Eye (tissue), 1 donor: ENCODE data around the gene CA11.
A peak's percentile ranks its signal among the peaks of the same experiment; 100 is the strongest.
"Not testable (repeated sequence)": the region's sequence is repeated elsewhere in the genome, so short reads cannot be mapped to it uniquely, and the experiment has no call there.

Source experiments
- DNase-seq: peaks from one replicate; pipeline ENCODE4 v3.0.0-alpha.2; 2015

Gene CA11

GRCh38 chr19:48639483-48640375 lies 6.3 kb downstream of the CA11 start:
- no peak for DNase-seq

GRCh38 chr19:48638831-48639381 lies 7.1 kb downstream of the CA11 start:
- DNase-seq = no peak

GRCh38 chr19:48637948-48638830 lies 7.8 kb downstream of the CA11 start:
- peak; percentile 98 for DNase-seq

GRCh38 chr19:48637449-48637947 lies 8.5 kb downstream of the CA11 start:
- peak; percentile 100 for DNase-seq

- DNase-seq = no peak
Observed at GRCh38 chr19:48636859-48637448, 9.0 kb downstream of the CA11 start, which contains the start of gene DBP. DBP (minus strand) TSS chr19:48637379; CDS start chr19:48636994, 385 bp downstream.

- DNase-seq = peak; percentile 55
Observed at GRCh38 chr19:48635966-48636858, 9.8 kb downstream of the CA11 start.

GRCh38 chr19:48635263-48635965 lies 10.6 kb downstream of the CA11 start:
- DNase-seq = peak; percentile 73

- DNase-seq = peak; percentile 98
Observed at GRCh38 chr19:48634424-48635262, 11.3 kb downstream of the CA11 start.

- DNase-seq = no peak
Observed at GRCh38 chr19:48634036-48634342, 12.0 kb downstream of the CA11 start.

GRCh38 chr19:48633148-48634035 lies 12.6 kb downstream of the CA11 start:
- no peak for DNase-seq

- DNase-seq = no peak
Observed at GRCh38 chr19:48632692-48633147, 13.3 kb downstream of the CA11 start.

GRCh38 chr19:48632286-48632685 lies 13.7 kb downstream of the CA11 start:
- not testable (repeated sequence) for DNase-seq

GRCh38 chr19:48631225-48631624 lies 14.8 kb downstream of the CA11 start:
- peak; percentile 34 for DNase-seq

- peak; percentile 50 for DNase-seq
Observed at GRCh38 chr19:48630296-48631063, 15.5 kb downstream of the CA11 start.

- DNase-seq = peak; percentile 63
Observed at GRCh38 chr19:48629599-48630295, 16.2 kb downstream of the CA11 start.

GRCh38 chr19:48629297-48629598 lies 16.7 kb downstream of the CA11 start:
- no peak for DNase-seq

GRCh38 chr19:48628486-48629296 lies 17.3 kb downstream of the CA11 start:
- DNase-seq = no peak
